ENCODE results near the gene AARSD1. TPM values are rescaled to one million over a fixed set of nuclear protein-coding genes. Genes with fewer than 3 reads are reported as not detected.
"Not testable (repeated sequence)": the region's sequence is repeated elsewhere in the genome, so short reads cannot be mapped to it uniquely, and the experiment has no call there.

The AARSD1 gene
- total RNA-seq, 2 experiments from 2014 or later, result 54.3 to 57.5 TPM

GRCh38 chr17:43006639-43007551 is 42.6 kb upstream of the AARSD1 start, which contains the start of gene IFI35:
Gene IFI35, plus strand, starts transcription at chr17:43006784. Its CDS starts 164 bp downstream, at chr17:43006948.
- TF ChIP-seq CTCF (IDR thresholded peaks at IDR 0.05), result no peak
- POLR2A ChIA-PET, result interaction anchor here (0.5 to 3.2 kb wide), 13 partner anchors 8 to 687 kb away, joined by 3 to 28 read pairs (median 4); partner anchors contain the start of genes NBR1, RND2, RPL27 and VAT1
- Mint-ChIP-seq H3K9me3 (no peaks in the 10 kb centered on the region), H3K4me1 (ENCODE audit: low read depth) (peaks cover 20% of the 10 kb centered on the region), H3K36me3 (ENCODE audit: low read depth) (peaks cover 31% of the 10 kb centered on the region), H3K27me3 (no peaks in the 10 kb centered on the region), H3K27ac (peak within 1 kb of the TSS; percentile 99), H3K4me3 (peak within 1 kb of the TSS; percentile 95)
- intact Hi-C loops (cut with micrococcal nuclease), result no loop called here
- ATAC-seq (peak; percentile 98), DNase-seq (peak; percentile 93)
- CTCF ChIA-PET, result interaction anchor here (0.7 to 3.2 kb wide), 4 partner anchors 9 to 197 kb away, joined by 3 to 21 read pairs (median 3); partner anchors contain the start of genes RND2 and RPL27

GRCh38 chr17:43003542-43004172 is 39.4 kb upstream of the AARSD1 start:
- intact Hi-C loops (cut with micrococcal nuclease), result no loop called here
- peak overlapping the region; percentile 67 for H3K27ac Mint-ChIP-seq
- POLR2A ChIA-PET, result interaction anchor here (3.5 kb wide), 1 partner anchor 11 kb away, joined by 13 read pairs; no protein-coding TSS in a partner anchor

GRCh38 chr17:43000894-43001293 is 36.6 kb upstream of the AARSD1 start:
- DNase-seq; H3K9me3 Mint-ChIP-seq; ATAC-seq; intact Hi-C loops (cut with micrococcal nuclease); H3K27me3 Mint-ChIP-seq: not testable (repeated sequence)
- H3K4me1 Mint-ChIP-seq (ENCODE audit: low read depth), result peaks cover 33% of the 10 kb centered on the region
- peaks cover 53% of the 10 kb centered on the region for H3K36me3 Mint-ChIP-seq (ENCODE audit: low read depth)
- ChIA-PET POLR2A (interaction anchor here (1.4 to 3.5 kb wide), 5 partner anchors 10 to 208 kb away, joined by 3 to 14 read pairs (median 7); partner anchors contain the start of gene VAT1), CTCF (interaction anchor here (1.1 kb wide), 1 partner anchor 20 kb away, joined by 3 read pairs; no protein-coding TSS in a partner anchor)
- H3K4me3 Mint-ChIP-seq, result peak overlapping the region; percentile 29
- H3K27ac Mint-ChIP-seq, result peak overlapping the region; percentile 72

More at GRCh38 chr17:43003542-43004172, 39.4 kb upstream of the AARSD1 start:
- DNase-seq (no peak), ATAC-seq (no peak)
- no peak overlapping the region for H3K4me3 Mint-ChIP-seq
- H3K27me3 Mint-ChIP-seq, result no peaks in the 10 kb centered on the region
- no peak for TF ChIP-seq CTCF (IDR thresholded peaks at IDR 0.05)
- no peaks in the 10 kb centered on the region for H3K9me3 Mint-ChIP-seq
- H3K36me3 Mint-ChIP-seq (ENCODE audit: low read depth), result peaks cover 56% of the 10 kb centered on the region
- H3K4me1 Mint-ChIP-seq (ENCODE audit: low read depth), result peaks cover 26% of the 10 kb centered on the region
- CTCF ChIA-PET, result no interaction called here

- no peak for TF ChIP-seq CTCF (IDR thresholded peaks at IDR 0.05)
- ChIA-PET CTCF (interaction anchor here (0.9 to 2.6 kb wide), 9 partner anchors 8 to 421 kb away, joined by 3 to 21 read pairs (median 10); partner anchors contain the start of genes BECN1, IFI35 and PSMC3IP), POLR2A (interaction anchor here (0.6 to 3.2 kb wide), 19 partner anchors 8 to 437 kb away, joined by 3 to 36 read pairs (median 9); partner anchors contain the start of genes AARSD1, BECN1, BRCA1 and IFI35)
- H3K9me3 Mint-ChIP-seq, result no peaks in the 10 kb centered on the region
- DNase-seq (no peak), ATAC-seq (no peak)
- H3K27ac Mint-ChIP-seq, result peak overlapping the region; percentile 99
- H3K36me3 Mint-ChIP-seq (ENCODE audit: low read depth), result peaks cover 49% of the 10 kb centered on the region
- H3K27me3 Mint-ChIP-seq, result no peaks in the 10 kb centered on the region
- peaks cover 29% of the 10 kb centered on the region for H3K4me1 Mint-ChIP-seq (ENCODE audit: low read depth)
- intact Hi-C loops (cut with micrococcal nuclease), result loop anchor here (10.0 kb wide), 1 partner anchor 154 kb away; the partner anchor contains the start of gene AOC2
- H3K4me3 Mint-ChIP-seq, result peak overlapping the region; percentile 96
These were observed 34.8 kb upstream of the AARSD1 start for GRCh38 chr17:42999003-42999525.
